GM12892 (cell line): ENCODE data around the gene KIAA1671.

Source experiments
- POLR2A ChIP-seq: IDR thresholded peaks from 2 replicates; pipeline ENCODE4 v1.6.1; 2011; ENCODE audit warnings: low read depth, low read length, control low read depth
- POLR2AphosphoS5 ChIP-seq: IDR thresholded peaks from 2 replicates; pipeline ENCODE4 v1.6.1; 2011; ENCODE audit warnings: low read depth, low read length, control low read depth
- TAF1 ChIP-seq: IDR thresholded peaks from 2 replicates; pipeline ENCODE4 v1.6.1; 2011; ENCODE audit warnings: low read depth, mild to moderate bottlenecking, control low read depth, low read length, borderline replicate concordance

GRCh38 chr22:25203082-25203481 is 250.6 kb downstream of the KIAA1671 start:
- TF ChIP-seq POLR2AphosphoS5, result no peak
- TF ChIP-seq POLR2A, result no peak
- TF ChIP-seq TAF1, result no peak
